Measurements from ENCODE around the gene SH3BP4. TPM values are rescaled to one million over a fixed set of nuclear protein-coding genes. Genes with fewer than 3 reads are reported as not detected.

SH3BP4 gene
- total RNA-seq, 1 experiment from 2014 or later, result 117 TPM

DNA sequence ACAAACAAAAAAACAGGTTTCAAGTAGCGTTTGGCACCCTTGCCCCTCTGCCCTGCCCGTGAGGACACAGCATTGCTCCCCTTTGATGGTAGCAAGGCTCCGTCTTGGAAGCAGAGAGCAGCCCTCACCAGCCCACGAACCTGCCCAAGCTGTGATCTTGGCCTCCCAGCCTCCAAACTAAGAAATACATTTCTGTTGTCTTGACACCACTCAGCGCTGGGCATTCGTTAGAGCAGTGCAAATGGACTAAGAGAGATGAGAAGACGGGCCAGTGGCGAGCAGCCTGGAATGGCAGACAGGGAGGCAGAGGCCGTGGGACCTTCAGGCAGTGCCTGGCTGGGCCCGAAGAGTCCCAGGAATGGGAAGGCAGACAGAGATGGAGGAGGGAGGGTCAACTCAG is 109.8 kb downstream of the SH3BP4 start:
- Histone ChIP-seq H3K4me3 (no peak overlapping the region), H3K9me3 (replicated peaks) (no peaks in the 10 kb centered on the region), H3K27me3 (replicated peaks) (no peaks in the 10 kb centered on the region), H3K36me3 (peaks cover 4% of the 10 kb centered on the region), H3K27ac (no peak overlapping the region), H3K4me1 (replicated peaks) (no peaks in the 10 kb centered on the region; the same call in 1 of the 2 replicates)
- DNase-seq (ENCODE audit: low read depth in 1 of 2, low spot score in 2 of 2), result no peak

DNA sequence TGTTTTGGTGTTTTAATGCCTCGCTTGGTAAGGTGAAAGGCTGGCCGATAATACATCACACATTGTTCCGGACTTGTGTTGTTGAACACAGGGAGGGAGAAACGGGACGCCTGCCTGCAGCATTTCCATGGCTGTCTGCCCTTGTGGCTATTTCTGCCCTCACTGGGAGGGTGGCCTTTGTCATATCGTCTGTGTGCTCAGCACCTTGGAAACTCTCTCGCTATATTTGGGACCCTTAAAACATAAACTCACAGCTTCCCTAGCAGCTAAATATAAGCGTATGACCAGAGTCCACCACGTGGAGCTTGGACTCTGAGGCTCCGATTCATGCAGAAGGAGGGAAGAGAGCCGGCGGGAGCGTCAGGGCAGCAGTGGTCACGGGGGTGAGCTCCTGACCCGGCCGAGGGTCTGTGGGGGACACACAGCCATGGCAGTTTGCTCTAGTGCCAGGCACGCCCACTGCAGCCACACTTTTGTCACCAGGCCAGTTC is 111.7 kb downstream of the SH3BP4 start:
- no peak overlapping the region for H3K4me3 ChIP-seq
- no peaks in the 10 kb centered on the region for H3K27me3 ChIP-seq (replicated peaks)
- no peaks in the 10 kb centered on the region; the same call in 1 of the 2 replicates for H3K4me1 ChIP-seq (replicated peaks)
- H3K9me3 ChIP-seq (replicated peaks), result no peaks in the 10 kb centered on the region
- H3K27ac ChIP-seq, result no peak overlapping the region
- H3K36me3 ChIP-seq, result no peaks in the 10 kb centered on the region
- DNase-seq (ENCODE audit: low read depth in 1 of 2, low spot score in 2 of 2), result no peak

DNA sequence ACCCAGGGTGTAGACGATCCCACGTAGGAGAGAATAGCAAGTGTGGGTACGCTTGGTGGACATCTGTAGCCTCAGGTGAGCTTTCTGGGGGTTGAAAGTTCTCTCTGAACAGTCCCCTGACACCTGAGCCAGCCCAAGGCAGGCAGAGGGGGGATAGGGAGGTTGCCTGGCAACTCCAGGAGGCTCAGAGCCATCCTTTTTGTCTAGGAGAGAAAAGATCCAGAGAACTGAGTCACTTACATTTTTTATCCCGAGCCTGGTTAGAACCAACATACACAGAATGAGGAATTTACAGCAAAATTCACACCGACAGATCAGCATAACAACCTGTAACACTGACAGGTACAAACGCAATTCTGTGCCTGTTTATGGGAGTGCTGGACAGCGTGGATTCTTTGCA is 113.2 kb downstream of the SH3BP4 start:
- Histone ChIP-seq H3K27me3 (replicated peaks) (no peaks in the 10 kb centered on the region), H3K4me1 (replicated peaks) (peaks cover 4% of the 10 kb centered on the region), H3K9me3 (replicated peaks) (no peaks in the 10 kb centered on the region), H3K36me3 (no peaks in the 10 kb centered on the region), H3K4me3 (no peak overlapping the region), H3K27ac (no peak overlapping the region)
- DNase-seq (ENCODE audit: low read depth in 1 of 2, low spot score in 2 of 2), result no peak

- H3K4me3 ChIP-seq, result no peak overlapping the region
- H3K36me3 ChIP-seq, result no peaks in the 10 kb centered on the region
- no peaks in the 10 kb centered on the region for H3K9me3 ChIP-seq (replicated peaks)
- DNase-seq (ENCODE audit: low read depth in 1 of 2, low spot score in 2 of 2), result no peak
- H3K4me1 ChIP-seq (replicated peaks), result peaks cover 6% of the 10 kb centered on the region
- H3K27ac ChIP-seq, result no peak overlapping the region
- H3K27me3 ChIP-seq (replicated peaks), result no peaks in the 10 kb centered on the region
These were observed 114.7 kb downstream of the SH3BP4 start for GRCh38 chr2:235066490-235066889.

- Histone ChIP-seq H3K36me3 (no peaks in the 10 kb centered on the region), H3K4me1 (replicated peaks) (peaks cover 6% of the 10 kb centered on the region), H3K27me3 (replicated peaks) (no peaks in the 10 kb centered on the region), H3K27ac (no peak overlapping the region), H3K9me3 (replicated peaks) (no peaks in the 10 kb centered on the region), H3K4me3 (no peak overlapping the region)
- no peak for DNase-seq (ENCODE audit: low read depth in 1 of 2, low spot score in 2 of 2)
These were observed 115.1 kb downstream of the SH3BP4 start for GRCh38 chr2:235066895-235067294.

GRCh38 chr2:235068701-235069100 is 116.9 kb downstream of the SH3BP4 start:
- DNase-seq (ENCODE audit: low read depth in 1 of 2, low spot score in 2 of 2), result no peak
- H3K9me3 ChIP-seq (replicated peaks), result no peaks in the 10 kb centered on the region
- H3K27me3 ChIP-seq (replicated peaks), result no peaks in the 10 kb centered on the region
- H3K36me3 ChIP-seq, result no peaks in the 10 kb centered on the region
- no peak overlapping the region for H3K4me3 ChIP-seq
- peaks cover 6% of the 10 kb centered on the region for H3K4me1 ChIP-seq (replicated peaks)
- no peak overlapping the region for H3K27ac ChIP-seq

GRCh38 chr2:235070063-235070706 is 118.4 kb downstream of the SH3BP4 start:
- DNase-seq (ENCODE audit: low read depth in 1 of 2, low spot score in 2 of 2), result no peak
- H3K36me3 ChIP-seq, result no peaks in the 10 kb centered on the region
- H3K9me3 ChIP-seq (replicated peaks), result no peaks in the 10 kb centered on the region
- peaks cover 6% of the 10 kb centered on the region for H3K4me1 ChIP-seq (replicated peaks)
- H3K27me3 ChIP-seq (replicated peaks), result no peaks in the 10 kb centered on the region
- H3K27ac ChIP-seq, result no peak overlapping the region
- H3K4me3 ChIP-seq, result no peak overlapping the region

DNA sequence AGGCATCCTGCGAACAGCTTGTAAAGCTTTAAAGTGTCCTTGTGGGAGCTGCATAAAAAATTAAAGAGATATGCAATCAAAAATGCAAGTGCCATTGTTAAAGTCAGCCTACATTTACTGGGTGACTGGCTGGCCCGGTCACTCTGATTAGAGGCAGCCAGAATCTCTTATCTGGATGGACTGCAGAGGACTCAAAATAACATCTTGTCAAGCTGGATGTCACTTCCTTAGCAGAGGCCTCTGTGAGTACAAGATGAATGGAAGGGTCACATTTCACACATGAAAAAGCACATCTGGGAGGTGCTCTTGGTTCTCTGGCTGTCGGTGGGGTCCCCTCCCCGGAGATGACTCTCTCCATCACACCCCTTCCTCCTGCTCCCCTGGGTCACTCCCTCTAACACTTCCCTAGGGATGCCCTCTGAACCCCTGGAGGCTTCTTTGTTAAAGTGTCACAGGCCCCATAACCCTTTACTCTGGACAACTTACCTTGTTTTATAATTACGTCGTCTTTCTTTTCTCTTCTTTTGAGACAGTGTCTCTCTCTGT is 122.1 kb downstream of the SH3BP4 start:
- no peak overlapping the region for H3K27ac ChIP-seq
- DNase-seq (ENCODE audit: low read depth in 1 of 2, low spot score in 2 of 2), result no peak
- no peaks in the 10 kb centered on the region for H3K27me3 ChIP-seq (replicated peaks)
- H3K36me3 ChIP-seq, result no peaks in the 10 kb centered on the region; the same call in 1 of the 2 replicates
- peaks cover 6% of the 10 kb centered on the region for H3K4me1 ChIP-seq (replicated peaks)
- no peaks in the 10 kb centered on the region for H3K9me3 ChIP-seq (replicated peaks)
- no peak overlapping the region for H3K4me3 ChIP-seq

DNA sequence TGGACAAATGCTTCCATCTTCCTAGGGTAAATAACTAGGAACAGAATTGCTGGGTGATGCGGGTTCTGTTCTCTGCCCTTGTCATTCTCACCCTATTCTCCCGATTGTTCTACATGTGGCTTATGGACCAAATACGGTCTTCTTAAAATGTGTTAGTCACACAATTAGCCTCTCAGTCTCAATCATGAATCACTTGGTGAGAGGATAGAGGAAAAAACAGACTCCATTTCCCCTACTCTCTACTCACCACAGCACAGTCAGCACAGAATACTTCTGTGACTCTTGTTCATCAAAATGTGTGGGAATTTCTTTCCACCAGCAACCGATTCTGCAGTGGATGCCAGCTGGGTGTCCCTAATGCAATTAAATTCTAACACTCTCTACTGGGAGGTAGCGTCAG is 125.2 kb downstream of the SH3BP4 start:
- Histone ChIP-seq H3K27me3 (replicated peaks) (no peaks in the 10 kb centered on the region), H3K4me3 (no peak overlapping the region), H3K27ac (no peak overlapping the region), H3K36me3 (no peaks in the 10 kb centered on the region; the same call in 1 of the 2 replicates), H3K9me3 (replicated peaks) (no peaks in the 10 kb centered on the region), H3K4me1 (replicated peaks) (peaks cover 11% of the 10 kb centered on the region; the same call in 1 of the 2 replicates)
- no peak for DNase-seq (ENCODE audit: low read depth in 1 of 2, low spot score in 2 of 2)

- Histone ChIP-seq H3K4me3 (no peak overlapping the region), H3K27ac (no peak overlapping the region), H3K27me3 (replicated peaks) (no peaks in the 10 kb centered on the region), H3K4me1 (replicated peaks) (peaks cover 11% of the 10 kb centered on the region; the same call in 1 of the 2 replicates), H3K9me3 (replicated peaks) (no peaks in the 10 kb centered on the region), H3K36me3 (no peaks in the 10 kb centered on the region; the same call in 1 of the 2 replicates)
- DNase-seq (ENCODE audit: low read depth in 1 of 2, low spot score in 2 of 2), result no peak
These were observed 126.4 kb downstream of the SH3BP4 start for GRCh38 chr2:235078182-235078581.

- H3K27ac ChIP-seq, result no peak overlapping the region
- no peak for DNase-seq (ENCODE audit: low read depth in 1 of 2, low spot score in 2 of 2)
- H3K4me3 ChIP-seq, result no peak overlapping the region
- no peaks in the 10 kb centered on the region; the same call in 1 of the 2 replicates for H3K36me3 ChIP-seq
- no peaks in the 10 kb centered on the region for H3K9me3 ChIP-seq (replicated peaks)
- peaks cover 11% of the 10 kb centered on the region; the same call in 1 of the 2 replicates for H3K4me1 ChIP-seq (replicated peaks)
- no peaks in the 10 kb centered on the region for H3K27me3 ChIP-seq (replicated peaks)
These were observed 127.2 kb downstream of the SH3BP4 start for GRCh38 chr2:235078914-235079472.

DNA sequence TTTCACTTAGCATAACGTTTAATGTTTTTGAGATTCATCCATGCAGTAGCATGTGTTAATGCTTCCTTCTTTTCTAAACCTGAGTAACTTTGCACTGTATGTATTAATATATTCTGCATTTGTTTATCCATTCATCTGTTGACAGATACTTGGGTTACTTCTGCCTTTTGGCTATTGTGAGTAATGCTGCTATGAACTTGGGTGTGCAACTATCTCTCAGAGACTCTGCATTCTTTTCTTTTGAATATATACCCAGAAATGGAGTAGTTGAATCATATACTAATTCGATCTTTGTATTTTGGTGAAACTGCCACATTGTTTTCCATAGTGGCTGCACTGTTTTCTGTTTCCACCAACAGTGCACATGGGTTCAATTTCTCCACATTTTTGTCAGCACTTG is 128.3 kb downstream of the SH3BP4 start:
- Histone ChIP-seq H3K4me3 (no peak overlapping the region), H3K36me3 (no peaks in the 10 kb centered on the region; the same call in 1 of the 2 replicates), H3K27me3 (replicated peaks) (no peaks in the 10 kb centered on the region), H3K4me1 (replicated peaks) (peaks cover 11% of the 10 kb centered on the region; the same call in 1 of the 2 replicates), H3K9me3 (replicated peaks) (no peaks in the 10 kb centered on the region), H3K27ac (no peak overlapping the region)
- no peak for DNase-seq (ENCODE audit: low read depth in 1 of 2, low spot score in 2 of 2)

GRCh38 chr2:235082578-235083338 is 130.9 kb downstream of the SH3BP4 start:
- Histone ChIP-seq H3K36me3 (no peaks in the 10 kb centered on the region), H3K4me3 (no peak overlapping the region), H3K27me3 (replicated peaks) (no peaks in the 10 kb centered on the region), H3K9me3 (replicated peaks) (no peaks in the 10 kb centered on the region), H3K4me1 (replicated peaks) (peaks cover 11% of the 10 kb centered on the region; the same call in 1 of the 2 replicates), H3K27ac (no peak overlapping the region)
- DNase-seq (ENCODE audit: low read depth in 1 of 2, low spot score in 2 of 2), result no peak

All from SJSA1 (cell line).